ENCODE measurements around the gene TMEM266. TPM values are rescaled to one million over a fixed set of nuclear protein-coding genes. Genes with fewer than 3 reads are reported as not detected.

TMEM266 gene
- total RNA-seq, 1 donor from 2014 or later = not detected

GRCh38 chr15:76184650-76185035 lies 124.9 kb downstream of the TMEM266 start:
- H3K4me3 ChIP-seq = no peak overlapping the region
- H3K36me3 ChIP-seq = no peaks in the 10 kb centered on the region
- H3K27ac ChIP-seq (replicated peaks) = no peak overlapping the region
- H3K9me3 ChIP-seq (replicated peaks) = no peaks in the 10 kb centered on the region
- H3K27me3 ChIP-seq (ENCODE audit: low read depth) = peaks cover 39% of the 10 kb centered on the region
- no peak for DNase-seq
- H3K4me1 ChIP-seq = no peaks in the 10 kb centered on the region
- TF ChIP-seq CTCF (IDR thresholded peaks at IDR 0.05; ENCODE audit: borderline replicate concordance) = no peak
- intact Hi-C loops (cut with micrococcal nuclease) = no loop called here

GRCh38 chr15:76185716-76186115 lies 125.9 kb downstream of the TMEM266 start:
- Histone ChIP-seq H3K9me3 (replicated peaks) (no peaks in the 10 kb centered on the region), H3K4me3 (no peak overlapping the region), H3K27me3 (ENCODE audit: low read depth) (peaks cover 48% of the 10 kb centered on the region), H3K36me3 (no peaks in the 10 kb centered on the region), H3K27ac (replicated peaks) (no peak overlapping the region), H3K4me1 (peaks cover 4% of the 10 kb centered on the region)
- peak; percentile 46 for TF ChIP-seq CTCF (IDR thresholded peaks at IDR 0.05; ENCODE audit: borderline replicate concordance)
- DNase-seq = no peak
- intact Hi-C loops (cut with micrococcal nuclease) = no loop called here

- no peaks in the 10 kb centered on the region for H3K36me3 ChIP-seq
- peaks cover 15% of the 10 kb centered on the region for H3K4me1 ChIP-seq
- intact Hi-C loops (cut with micrococcal nuclease) = no loop called here
- H3K27me3 ChIP-seq (ENCODE audit: low read depth) = peaks cover 52% of the 10 kb centered on the region
- TF ChIP-seq CTCF (IDR thresholded peaks at IDR 0.05; ENCODE audit: borderline replicate concordance) = no peak
- no peak overlapping the region for H3K4me3 ChIP-seq
- no peak for DNase-seq
- H3K27ac ChIP-seq (replicated peaks) = no peak overlapping the region
- H3K9me3 ChIP-seq (replicated peaks) = no peaks in the 10 kb centered on the region
Measured at GRCh38 chr15:76187163-76187562, 127.4 kb downstream of the TMEM266 start.

GRCh38 chr15:76189106-76189505 lies 129.3 kb downstream of the TMEM266 start:
- H3K4me1 ChIP-seq = peaks cover 15% of the 10 kb centered on the region
- no peak for TF ChIP-seq CTCF (IDR thresholded peaks at IDR 0.05; ENCODE audit: borderline replicate concordance)
- H3K9me3 ChIP-seq (replicated peaks) = no peaks in the 10 kb centered on the region
- H3K27me3 ChIP-seq (ENCODE audit: low read depth) = peaks cover 67% of the 10 kb centered on the region
- H3K36me3 ChIP-seq = no peaks in the 10 kb centered on the region
- no peak overlapping the region for H3K27ac ChIP-seq (replicated peaks)
- intact Hi-C loops (cut with micrococcal nuclease) = no loop called here
- no peak for DNase-seq
- no peak overlapping the region for H3K4me3 ChIP-seq

- H3K27me3 ChIP-seq (ENCODE audit: low read depth) = peaks cover 59% of the 10 kb centered on the region
- no peaks in the 10 kb centered on the region for H3K36me3 ChIP-seq
- intact Hi-C loops (cut with micrococcal nuclease) = no loop called here
- no peak overlapping the region for H3K4me3 ChIP-seq
- peaks cover 15% of the 10 kb centered on the region for H3K4me1 ChIP-seq
- no peak overlapping the region for H3K27ac ChIP-seq (replicated peaks)
- no peak for TF ChIP-seq CTCF (IDR thresholded peaks at IDR 0.05; ENCODE audit: borderline replicate concordance)
- H3K9me3 ChIP-seq (replicated peaks) = no peaks in the 10 kb centered on the region
- DNase-seq = no peak
Measured at GRCh38 chr15:76190070-76190564, 130.3 kb downstream of the TMEM266 start.
